ENCODE results near the gene NFIL3.

The NFIL3 gene

GRCh38 chr9:91407580-91408318, 15.9 kb downstream of the NFIL3 start:
- TF ChIP-seq, protein P1, sequence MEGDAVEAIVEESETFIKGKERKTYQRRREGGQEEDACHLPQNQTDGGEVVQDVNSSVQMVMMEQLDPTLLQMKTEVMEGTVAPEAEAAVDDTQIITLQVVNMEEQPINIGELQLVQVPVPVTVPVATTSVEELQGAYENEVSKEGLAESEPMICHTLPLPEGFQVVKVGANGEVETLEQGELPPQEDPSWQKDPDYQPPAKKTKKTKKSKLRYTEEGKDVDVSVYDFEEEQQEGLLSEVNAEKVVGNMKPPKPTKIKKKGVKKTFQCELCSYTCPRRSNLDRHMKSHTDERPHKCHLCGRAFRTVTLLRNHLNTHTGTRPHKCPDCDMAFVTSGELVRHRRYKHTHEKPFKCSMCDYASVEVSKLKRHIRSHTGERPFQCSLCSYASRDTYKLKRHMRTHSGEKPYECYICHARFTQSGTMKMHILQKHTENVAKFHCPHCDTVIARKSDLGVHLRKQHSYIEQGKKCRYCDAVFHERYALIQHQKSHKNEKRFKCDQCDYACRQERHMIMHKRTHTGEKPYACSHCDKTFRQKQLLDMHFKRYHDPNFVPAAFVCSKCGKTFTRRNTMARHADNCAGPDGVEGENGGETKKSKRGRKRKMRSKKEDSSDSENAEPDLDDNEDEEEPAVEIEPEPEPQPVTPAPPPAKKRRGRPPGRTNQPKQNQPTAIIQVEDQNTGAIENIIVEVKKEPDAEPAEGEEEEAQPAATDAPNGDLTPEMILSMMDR (IDR thresholded peaks at IDR 0.05) = no peak
- DNase-seq (ENCODE audit: low spot score) = no peak
- H3K27ac ChIP-seq = no peak overlapping the region
- H3K4me3 ChIP-seq = no peak overlapping the region

DNA sequence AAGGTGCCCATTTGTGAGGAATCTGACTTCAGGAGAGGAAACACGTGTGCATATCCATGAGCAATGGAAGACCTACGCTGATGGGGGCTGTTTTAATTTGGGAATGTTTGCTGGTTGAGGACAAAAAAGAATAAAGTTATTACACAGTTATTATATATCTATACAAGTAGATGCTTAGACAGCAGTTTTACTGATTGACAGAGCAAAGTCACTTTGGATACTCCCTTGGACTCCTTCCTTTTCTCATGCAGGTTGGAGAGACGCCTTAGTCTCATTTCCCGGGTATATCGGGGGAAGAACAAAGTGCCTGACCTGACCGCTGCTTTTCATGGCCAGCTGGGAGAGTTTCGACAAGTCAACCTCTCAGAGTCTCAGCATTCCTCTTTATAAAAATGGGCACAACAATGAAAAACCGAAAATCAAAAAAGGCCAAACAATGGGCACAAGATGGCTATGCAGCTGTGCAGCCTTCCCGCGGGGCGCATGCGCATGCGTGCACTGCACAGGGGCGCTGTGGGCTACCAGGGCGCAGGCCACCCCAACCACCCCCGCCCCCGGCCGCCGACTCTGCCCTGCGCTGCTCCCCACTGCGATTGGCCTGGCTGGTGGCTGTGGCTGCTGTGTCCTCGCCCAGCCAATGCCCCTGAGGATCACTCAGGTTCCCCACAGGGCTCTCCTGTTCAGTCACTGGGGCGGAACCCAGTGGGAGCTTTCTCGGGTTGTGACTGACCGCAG, 18.1 kb downstream of the NFIL3 start:
- H3K4me3 ChIP-seq = no peak overlapping the region
- H3K27ac ChIP-seq = no peak overlapping the region
- DNase-seq (ENCODE audit: low spot score) = no peak
- TF ChIP-seq, protein P1 (IDR thresholded peaks at IDR 0.05) = no peak

DNA sequence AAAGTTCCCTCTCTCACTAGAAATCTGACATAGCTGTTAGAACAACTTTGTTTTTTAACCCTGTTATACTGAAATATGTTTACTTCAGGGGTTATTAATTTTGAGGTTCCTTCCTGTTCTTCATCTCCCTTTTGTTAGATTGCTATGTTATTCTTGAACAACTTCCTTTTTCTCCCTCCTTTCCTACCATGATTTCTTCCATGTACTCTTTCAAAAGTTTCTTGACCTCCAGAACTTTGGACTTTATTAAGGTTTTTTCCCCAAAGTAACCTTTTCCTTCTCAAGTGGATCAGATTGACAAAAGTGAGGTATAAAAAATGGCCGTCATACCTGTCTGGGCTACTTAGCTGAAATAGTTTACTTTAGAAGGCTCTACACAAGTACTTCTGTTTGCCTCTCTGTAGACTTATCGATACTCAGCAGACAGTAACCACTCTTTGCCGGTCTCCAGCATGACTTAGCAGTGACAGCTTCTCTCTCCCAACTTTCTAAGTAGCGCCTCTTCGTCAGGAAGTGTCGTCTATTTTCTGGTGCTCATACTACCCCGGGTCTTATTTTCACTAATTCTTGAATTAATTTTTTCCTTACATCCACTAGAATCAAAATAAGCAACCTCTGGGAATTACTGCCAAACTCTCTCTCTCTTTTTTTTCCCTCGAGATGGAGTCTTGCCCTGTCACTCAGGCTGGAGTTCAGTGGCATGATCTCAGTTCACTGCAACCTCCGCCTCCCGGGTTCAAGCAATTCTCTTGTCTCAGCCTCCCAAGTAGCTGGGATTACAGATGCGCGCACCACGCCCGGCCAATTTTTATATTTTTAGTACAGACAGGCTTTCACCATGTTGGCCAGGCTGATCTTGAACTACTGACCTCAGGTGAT, 19.7 kb downstream of the NFIL3 start:
- no peak for DNase-seq (ENCODE audit: low spot score)
- TF ChIP-seq, protein P1 (IDR thresholded peaks at IDR 0.05) = no peak
- Histone ChIP-seq H3K4me3 (no peak overlapping the region), H3K27ac (no peak overlapping the region)

GRCh38 chr9:91398926-91399325, 24.7 kb downstream of the NFIL3 start:
- no peak overlapping the region for H3K27ac ChIP-seq
- no peak for DNase-seq (ENCODE audit: low spot score)

GRCh38 chr9:91395553-91396471, 27.8 kb downstream of the NFIL3 start:
- TF ChIP-seq, protein P1 (IDR thresholded peaks at IDR 0.05) = no peak
- Histone ChIP-seq H3K4me3 (no peak overlapping the region), H3K27ac (no peak overlapping the region)
- DNase-seq (ENCODE audit: low spot score) = no peak

More at GRCh38 chr9:91398926-91399325, 24.7 kb downstream of the NFIL3 start:
- TF ChIP-seq, protein P1 (IDR thresholded peaks at IDR 0.05) = no peak
- no peak overlapping the region for H3K4me3 ChIP-seq

GRCh38 chr9:91395106-91395552, 28.5 kb downstream of the NFIL3 start:
- H3K4me3 ChIP-seq = no peak overlapping the region
- no peak for DNase-seq (ENCODE audit: low spot score)
- no peak overlapping the region for H3K27ac ChIP-seq
- TF ChIP-seq, protein P1 (IDR thresholded peaks at IDR 0.05) = no peak
